ENCODE measurements around the gene BRF1.

DNA sequence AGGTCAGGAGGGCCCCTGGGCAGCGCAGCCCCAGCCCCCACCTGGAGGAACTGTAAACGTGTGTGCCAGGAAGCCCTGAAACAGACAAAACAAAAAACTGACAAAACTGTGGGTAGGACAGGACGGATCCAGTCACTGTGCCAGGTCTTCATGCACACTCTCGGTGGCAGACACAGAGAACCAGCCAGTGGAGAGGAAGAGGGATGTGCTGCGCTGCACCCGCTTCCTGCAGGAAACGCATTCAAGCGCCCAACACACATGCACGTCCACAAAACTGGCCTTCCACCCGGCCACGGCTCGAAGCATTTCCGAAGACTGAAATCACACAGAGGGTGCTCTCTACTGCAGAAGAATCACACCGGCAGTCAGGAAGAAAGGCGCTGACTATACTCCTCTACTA lies 16.9 kb downstream of the BRF1 start:
- TF ChIP-seq, protein P1, sequence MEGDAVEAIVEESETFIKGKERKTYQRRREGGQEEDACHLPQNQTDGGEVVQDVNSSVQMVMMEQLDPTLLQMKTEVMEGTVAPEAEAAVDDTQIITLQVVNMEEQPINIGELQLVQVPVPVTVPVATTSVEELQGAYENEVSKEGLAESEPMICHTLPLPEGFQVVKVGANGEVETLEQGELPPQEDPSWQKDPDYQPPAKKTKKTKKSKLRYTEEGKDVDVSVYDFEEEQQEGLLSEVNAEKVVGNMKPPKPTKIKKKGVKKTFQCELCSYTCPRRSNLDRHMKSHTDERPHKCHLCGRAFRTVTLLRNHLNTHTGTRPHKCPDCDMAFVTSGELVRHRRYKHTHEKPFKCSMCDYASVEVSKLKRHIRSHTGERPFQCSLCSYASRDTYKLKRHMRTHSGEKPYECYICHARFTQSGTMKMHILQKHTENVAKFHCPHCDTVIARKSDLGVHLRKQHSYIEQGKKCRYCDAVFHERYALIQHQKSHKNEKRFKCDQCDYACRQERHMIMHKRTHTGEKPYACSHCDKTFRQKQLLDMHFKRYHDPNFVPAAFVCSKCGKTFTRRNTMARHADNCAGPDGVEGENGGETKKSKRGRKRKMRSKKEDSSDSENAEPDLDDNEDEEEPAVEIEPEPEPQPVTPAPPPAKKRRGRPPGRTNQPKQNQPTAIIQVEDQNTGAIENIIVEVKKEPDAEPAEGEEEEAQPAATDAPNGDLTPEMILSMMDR (IDR thresholded peaks at IDR 0.05; ENCODE audit: poor library complexity), result no peak
- no peak for TF ChIP-seq EZH2phosphoT487 (IDR thresholded peaks at IDR 0.05; ENCODE audit: low read depth, severe bottlenecking, unreplicated experiment)
- TF ChIP-seq EZH2 (IDR thresholded peaks at IDR 0.05; ENCODE audit: borderline replicate concordance), result no peak

Measured in hepatocyte (in vitro differentiated cells).